H1 (cell line): ENCODE data around the gene MAPRE3. TPM values are rescaled to one million over a fixed set of nuclear protein-coding genes. Genes with fewer than 3 reads are reported as not detected.

Experiments used
- CTCF ChIA-PET: fragments of 300-600 bp; sonication (Branson Sonifier 250); formaldehyde crosslinking; loops from one replicate; lab custom pipeline; 2021; ENCODE audit not compliant: partially characterized antibody; lab: Charles Lee
- POLR2A ChIA-PET: fragments of 300-600 bp; sonication (Branson Sonifier 250); formaldehyde crosslinking; loops from one replicate; lab custom pipeline; 2021; ENCODE audit warnings: inconsistent platforms; ENCODE audit not compliant: partially characterized antibody; lab: Charles Lee
- DNase-seq, 2 experiments: peaks; one replicate each; pipeline versions ENCODE4 v3.0.0 to v3.0.0-alpha.2; 2010 to 2022; ENCODE audit warnings: low spot score in 2 of 2, low read depth in 1 of 2, mixed read lengths in 1 of 2
- FAIRE-seq: peaks from 2 replicates; lab custom pipeline; 2011; peaks lifted over from hg19 to GRCh38; lab: Jason Lieb, UNC
- H2AFZ ChIP-seq: 2 replicates; pipeline ENCODE4 v1.8.1; 2012; ENCODE audit warnings: low read length, inconsistent platforms
- H2AK5ac ChIP-seq: 2 replicates; pipeline ENCODE4 v1.6.1; 2013; ENCODE audit warnings: low read depth, low read length
- H2BK120ac ChIP-seq: replicated peaks from 2 replicates; pipeline ENCODE3; 2013; ENCODE audit warnings: low read depth, low read length, inconsistent platforms
- H2BK12ac ChIP-seq: 2 replicates; pipeline ENCODE4 v1.6.1; 2013; ENCODE audit warnings: low read depth, low read length
- H2BK15ac ChIP-seq: 2 replicates; pipeline ENCODE4 v1.6.1; 2013; ENCODE audit warnings: low read length
- H2BK20ac ChIP-seq: 2 replicates; pipeline ENCODE4 v1.6.1; 2013; ENCODE audit warnings: low read length
- H2BK5ac ChIP-seq: 2 replicates; pipeline ENCODE4 v1.6.1; 2013; ENCODE audit warnings: low read depth, low read length
- H3K14ac ChIP-seq: 2 replicates; pipeline ENCODE4 v1.6.1; 2013; ENCODE audit warnings: inconsistent platforms; ENCODE audit not compliant: insufficient read length
- H3K18ac ChIP-seq: 2 replicates; pipeline ENCODE4 v1.6.1; 2013; ENCODE audit warnings: low read length; ENCODE audit errors: extremely low read depth
- H3K23ac ChIP-seq: 2 replicates; pipeline ENCODE4 v1.6.1; 2013; ENCODE audit warnings: inconsistent platforms; ENCODE audit not compliant: insufficient read length
- H3K23me2 ChIP-seq: 2 replicates; pipeline ENCODE4 v1.6.1; 2013; ENCODE audit warnings: low read depth, low read length
- H3K27ac ChIP-seq: 2 replicates; pipeline ENCODE4 v1.6.1; 2011; ENCODE audit warnings: low read depth, low read length, inconsistent platforms
- H3K27me3 ChIP-seq, 4 experiments: replicated peaks in 1 of 4; 1 replicate in 1 of 4; 2 replicates in 3 of 4; pipeline versions ENCODE4 v1.6.1 to v1.8.1; 2011 to 2013; ENCODE audit warnings: low read length in 3 of 4, mild to moderate bottlenecking in 3 of 4, inconsistent platforms in 2 of 4, mixed read lengths in 2 of 4, moderate library complexity in 1 of 4; ENCODE audit not compliant: control insufficient read depth in 3 of 4, insufficient read depth in 3 of 4; ENCODE audit errors: extremely low read depth in 1 of 4
- H3K36me3 ChIP-seq, 4 experiments: 2 replicates each; pipeline versions ENCODE4 v1.6.1 to v1.8.1; 2011 to 2013; ENCODE audit warnings: mild to moderate bottlenecking in 4 of 4, low read length in 3 of 4, moderate library complexity in 2 of 4, control low read depth in 1 of 4, inconsistent platforms in 1 of 4; ENCODE audit not compliant: insufficient read depth in 4 of 4, control insufficient read depth in 2 of 4
- H3K4ac ChIP-seq: replicated peaks from 2 replicates; pipeline ENCODE3; 2013; ENCODE audit warnings: low read length, low read depth, mixed read lengths, inconsistent platforms; ENCODE audit not compliant: insufficient read length
- H3K4me1 ChIP-seq, 4 experiments: replicated peaks in 1 of 4; 1 replicate in 1 of 4; 2 replicates in 3 of 4; pipeline versions ENCODE4 v1.6.1 to v1.8.1; 2011 to 2013; ENCODE audit warnings: low read length in 3 of 4, inconsistent platforms in 2 of 4, mixed read lengths in 1 of 4; ENCODE audit not compliant: insufficient read depth in 4 of 4, control insufficient read depth in 3 of 4
- H3K4me2 ChIP-seq, 2 experiments: 2 replicates each; pipeline versions ENCODE4 v1.6.1 to v1.8.1; 2011 to 2013; ENCODE audit warnings: low read depth in 2 of 2, low read length in 2 of 2, control low read depth in 1 of 2, inconsistent platforms in 1 of 2, mild to moderate bottlenecking in 1 of 2; ENCODE audit not compliant: insufficient read depth in 1 of 2
- H3K4me3 ChIP-seq, 4 experiments: fragments of 200-600, 300-600 bp in 1 of 4; sonication (generic), shearing (Covaris generic), sonication (Bioruptor Twin) in 1 of 4; 2 replicates each; pipeline versions ENCODE4 v1.5.1 to v1.8.1; 2011 to 2016; ENCODE audit warnings: low read length in 4 of 4, low read depth in 3 of 4, control low read depth in 2 of 4, inconsistent platforms in 2 of 4, mild to moderate bottlenecking in 2 of 4, mixed read lengths in 1 of 4, moderate library complexity in 1 of 4; ENCODE audit not compliant: insufficient read depth in 2 of 4; ENCODE audit errors: extremely low read depth in 1 of 4
- H3K56ac ChIP-seq: replicated peaks from 2 replicates; pipeline ENCODE3; 2013; ENCODE audit warnings: low read depth, mild to moderate bottlenecking, mixed read lengths, low read length, inconsistent platforms; ENCODE audit not compliant: insufficient read length
- H3K79me1 ChIP-seq: 2 replicates; pipeline ENCODE4 v1.6.1; 2013; ENCODE audit warnings: low read depth, low read length, control low read depth
- H3K79me2 ChIP-seq, 2 experiments: 2 replicates each; pipeline versions ENCODE4 v1.6.1 to v1.8.1; 2012 to 2013; ENCODE audit warnings: low read length in 2 of 2, mild to moderate bottlenecking in 2 of 2, inconsistent platforms in 1 of 2; ENCODE audit not compliant: insufficient read depth in 2 of 2, control insufficient read depth in 1 of 2
- H3K9ac ChIP-seq, 4 experiments: replicated peaks in 1 of 4; 1 replicate in 1 of 4; 2 replicates in 3 of 4; pipeline versions ENCODE4 v1.6.1 to v1.8.1; 2011 to 2013; ENCODE audit warnings: low read depth in 3 of 4, low read length in 3 of 4, control low read depth in 2 of 4, mild to moderate bottlenecking in 2 of 4, moderate library complexity in 2 of 4, inconsistent platforms in 1 of 4; ENCODE audit errors: extremely low read depth in 1 of 4
- H3K9me3 ChIP-seq, 2 experiments: 2 replicates each; pipeline versions ENCODE4 v1.6.1 to v1.8.1; 2012 to 2013; ENCODE audit warnings: mild to moderate bottlenecking in 2 of 2, moderate library complexity in 2 of 2, control low read depth in 1 of 2, inconsistent platforms in 1 of 2, low read depth in 1 of 2, low read length in 1 of 2, mixed read lengths in 1 of 2; ENCODE audit not compliant: insufficient read depth in 2 of 2
- H4K20me1 ChIP-seq, 2 experiments: replicated peaks in 1 of 2; 2 replicates each; pipeline versions ENCODE3 to v1.8.1; 2011 to 2013; ENCODE audit warnings: inconsistent platforms in 2 of 2, low read length in 2 of 2, mild to moderate bottlenecking in 1 of 2; ENCODE audit not compliant: insufficient read depth in 2 of 2, control insufficient read depth in 1 of 2
- H4K5ac ChIP-seq: 2 replicates; pipeline ENCODE4 v1.6.1; 2013; ENCODE audit warnings: low read length, low read depth, mixed read lengths, inconsistent platforms; ENCODE audit not compliant: insufficient read length
- H4K8ac ChIP-seq: 2 replicates; pipeline ENCODE4 v1.8.0; 2013; ENCODE audit warnings: mild to moderate bottlenecking, moderate library complexity, low read length, inconsistent platforms; ENCODE audit not compliant: insufficient read depth; ENCODE audit errors: extremely low read depth
- H4K91ac ChIP-seq: replicated peaks from 2 replicates; pipeline ENCODE3; 2013; ENCODE audit warnings: low read length, mixed read lengths, inconsistent platforms; ENCODE audit not compliant: insufficient read length
- CHD2 ChIP-seq: IDR thresholded peaks from 2 replicates; pipeline ENCODE4 v1.6.1; 2012; ENCODE audit warnings: low read length, improper control_type of control experiment
- CREB1 ChIP-seq: IDR thresholded peaks from 2 replicates; pipeline ENCODE4 v1.6.1; 2012; ENCODE audit warnings: inconsistent platforms
- EZH2 ChIP-seq: fragments of 200-600 bp; sonication (generic); IDR thresholded peaks from 2 replicates; pipeline ENCODE4 v1.7.1; 2012; ENCODE audit warnings: low read depth, mild to moderate bottlenecking, moderate library complexity, low read length, inconsistent platforms; ENCODE audit not compliant: severe bottlenecking
- JUN ChIP-seq: IDR thresholded peaks from 2 replicates; pipeline ENCODE4 v1.6.1; 2011; ENCODE audit warnings: low read depth, mild to moderate bottlenecking, improper control_type of control experiment, low read length
- NANOG ChIP-seq: IDR thresholded peaks from 2 replicates; pipeline ENCODE4 v1.6.1; 2011; ENCODE audit warnings: low read length, low read depth, mild to moderate bottlenecking, inconsistent platforms; ENCODE audit not compliant: insufficient read depth, poor library complexity, severe bottlenecking
- NRF1 ChIP-seq: IDR thresholded peaks from 2 replicates; pipeline ENCODE4 v1.6.1; 2011; ENCODE audit warnings: mild to moderate bottlenecking, low read depth, low read length, improper control_type of control experiment
- POLR2A ChIP-seq, 2 experiments: IDR thresholded peaks; 1 replicate in 1 of 2; 2 replicates in 1 of 2; pipeline ENCODE4 v1.6.1; 2011; ENCODE audit warnings: low read depth in 2 of 2, low read length in 2 of 2, mild to moderate bottlenecking in 2 of 2; ENCODE audit errors: control extremely low read depth in 1 of 2
- POU5F1 ChIP-seq: IDR thresholded peaks from 2 replicates; pipeline ENCODE4 v1.6.1; 2011; ENCODE audit warnings: low read depth, mild to moderate bottlenecking, low read length, moderate library complexity
- RBBP5 ChIP-seq: IDR thresholded peaks from 2 replicates; pipeline ENCODE4 v1.7.1; 2012; ENCODE audit warnings: low read depth, mild to moderate bottlenecking, inconsistent platforms, low read length, moderate library complexity, borderline replicate concordance
- SP2 ChIP-seq: IDR thresholded peaks from 2 replicates; pipeline ENCODE4 v1.6.1; 2012; ENCODE audit warnings: mild to moderate bottlenecking, low read length, inconsistent platforms
- SUZ12 ChIP-seq: fragments of 200-600 bp; sonication (generic); IDR thresholded peaks from 2 replicates; pipeline ENCODE4 v1.6.1; 2012; ENCODE audit warnings: mild to moderate bottlenecking, inconsistent platforms, low read length, moderate library complexity, mixed read lengths
- TAF1 ChIP-seq: IDR thresholded peaks from 2 replicates; pipeline ENCODE4 v1.6.1; 2011; ENCODE audit warnings: mild to moderate bottlenecking, low read depth, low read length
- TAF7 ChIP-seq: optimal IDR thresholded peaks from 2 replicates; pipeline ENCODE3; 2011; ENCODE audit warnings: low read depth, mild to moderate bottlenecking, inconsistent platforms, low read length, moderate library complexity, borderline replicate concordance
- TEAD4 ChIP-seq: IDR thresholded peaks from 2 replicates; pipeline ENCODE4 v1.6.1; 2012; ENCODE audit warnings: low read depth, low read length, inconsistent platforms, mixed read lengths
- WGBS, 2 experiments: shearing (Covaris generic) in 1 of 2; methylation state at CpG; one replicate each; pipeline versions ENCODE4 v1.1.6 to v1.1.7; 2013 to 2015; ENCODE audit warnings: low lambda C conversion rate in 2 of 2, mixed read lengths in 2 of 2, inconsistent platforms in 1 of 2, low coverage in 1 of 2, missing lambda C conversion rate in 1 of 2; ENCODE audit not compliant: insufficient replicate concordance in 2 of 2, insufficient coverage in 1 of 2, insufficient read length in 1 of 2; ENCODE audit errors: extremely low coverage in 1 of 2, missing lambda C conversion rate in 1 of 2; 5-methylcytosine and 5-hydroxymethylcytosine counted together
- polyA plus RNA-seq, 7 experiments: library from polyadenylated mRNA; depleted of rRNA in 3 of 7; stranded (reverse) in 5 of 7; unstranded in 2 of 7; fragments of >200 nt in 5 of 7; fragments of 200-250 nt in 2 of 7; gene quantifications; 1 replicate in 5 of 7; 2 replicates in 1 of 7; 4 replicates in 1 of 7; pipeline versions ENCODE4 v1.2.1 to v1.2.3, GENCODE V29; 2011 to 2013; ENCODE audit warnings: missing spikeins in 2 of 7, mixed read lengths in 2 of 7
- total RNA-seq: library from RNA; stranded (reverse); fragmentation: NEBNext Ultra II Directional; extraction: Animal tissue kit (Norgen Biotek cat#: 25700); gene quantifications from 2 replicates; pipeline ENCODE4 v1.2.1, GENCODE V29; 2021
- TF ChIP-seq, protein P1 (sequence below): IDR thresholded peaks from 2 replicates; pipeline ENCODE4 v1.6.1; 2012; ENCODE audit warnings: inconsistent platforms

Gene MAPRE3
- total and polyA plus RNA-seq, 2 of the 8 experiments (the other 6 are each of a cell fraction or from before 2014, with no cell fraction given), result 4.9 to 6.6 TPM

DNA sequence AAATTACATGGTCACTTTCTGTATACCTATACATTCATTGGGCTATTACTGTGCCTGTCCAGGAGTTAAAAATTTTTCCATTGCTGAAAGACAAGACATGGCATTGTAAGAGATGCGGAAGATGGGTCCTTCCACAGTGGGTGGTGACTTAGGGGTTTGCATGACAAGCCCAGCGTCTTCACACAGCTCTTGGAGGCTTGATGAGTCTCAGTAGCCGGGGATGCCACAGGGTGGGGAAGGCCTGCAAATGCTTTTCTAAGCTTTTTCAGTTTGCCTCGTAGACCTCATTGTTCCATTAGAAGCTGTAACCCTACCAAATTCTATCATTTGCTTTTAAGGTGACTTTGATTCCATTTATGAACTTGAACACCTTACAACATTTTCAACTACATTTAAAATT lies 18.1 kb upstream of the MAPRE3 start:
- Histone ChIP-seq H2BK12ac (no peak overlapping the region), H4K5ac (no peak overlapping the region), H3K36me3 (no peaks in the 10 kb centered on the region), H4K91ac (no peak overlapping the region), H3K23me2 (peaks cover 1% of the 10 kb centered on the region; the same call in 1 of the 2 replicates), H2AK5ac (no peak overlapping the region), H4K20me1 (peaks cover 0 to 2% of the 10 kb centered on the region in 2 experiments), H3K56ac (no peak overlapping the region), H3K4ac (no peak overlapping the region), H3K23ac (no peak overlapping the region), H4K8ac (no peak overlapping the region), H3K9me3 (no peaks in the 10 kb centered on the region), H3K9ac (no peak overlapping the region), H2BK20ac (no peak overlapping the region), H3K14ac (no peak overlapping the region), H3K4me2 (no peak overlapping the region), H3K4me1 (peaks cover 0 to 2% (median 0%) of the 10 kb centered on the region in 4 experiments; a peak in 1 of 7 replicates), H3K27me3 (no peaks in the 10 kb centered on the region), H3K18ac (no peak overlapping the region), H3K79me1 (no peaks in the 10 kb centered on the region), H3K79me2 (no peaks in the 10 kb centered on the region), H2BK5ac (no peak overlapping the region), H2BK120ac (no peak overlapping the region), H3K27ac (no peak overlapping the region), H2AFZ (no peak overlapping the region), H2BK15ac (no peak overlapping the region), H3K4me3 (no peak overlapping the region)
- FAIRE-seq (no peak), DNase-seq (no peak)
- CTCF ChIA-PET, result interaction anchor here (0.7 to 21.6 kb wide), 5 partner anchors 9 to 110 kb away, joined by 3 to 416 read pairs (median 37); partner anchors contain the start of gene DPYSL5
- WGBS, 2 experiments, result 59% methylated on average over 4 of the region's 4 CpGs; no CpG with 5 or more reads in 1 of the 2 experiments
- POLR2A ChIA-PET, result interaction anchor here (0.7 to 1.5 kb wide), 3 partner anchors 9 to 46 kb away, joined by 3 to 5 read pairs (median 3); no protein-coding TSS in a partner anchor
- TF ChIP-seq TAF7 (no peak), TEAD4 (no peak), POLR2A (IDR thresholded peaks at IDR 0.05; ENCODE audit: control extremely low read depth in 1 of 2, low read depth in 2 of 2, low read length in 2 of 2) (no peak), SUZ12 (no peak), JUN (no peak), NRF1 (no peak), CREB1 (no peak), TAF1 (no peak), EZH2 (no peak), NANOG (no peak), CHD2 (no peak), SP2 (no peak), POU5F1 (no peak), RBBP5 (no peak)
- TF ChIP-seq, protein P1, sequence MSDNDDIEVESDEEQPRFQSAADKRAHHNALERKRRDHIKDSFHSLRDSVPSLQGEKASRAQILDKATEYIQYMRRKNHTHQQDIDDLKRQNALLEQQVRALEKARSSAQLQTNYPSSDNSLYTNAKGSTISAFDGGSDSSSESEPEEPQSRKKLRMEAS, result no peak
